ENCODE data around the gene PLAU.
"Not testable (repeated sequence)": the region's sequence is repeated elsewhere in the genome, so short reads cannot be mapped to it uniquely, and the experiment has no call there.

PLAU gene

GRCh38 chr10:73956476-73957359, 45.8 kb downstream of the PLAU start:
- DNase-seq: peak; percentile 61

DNA sequence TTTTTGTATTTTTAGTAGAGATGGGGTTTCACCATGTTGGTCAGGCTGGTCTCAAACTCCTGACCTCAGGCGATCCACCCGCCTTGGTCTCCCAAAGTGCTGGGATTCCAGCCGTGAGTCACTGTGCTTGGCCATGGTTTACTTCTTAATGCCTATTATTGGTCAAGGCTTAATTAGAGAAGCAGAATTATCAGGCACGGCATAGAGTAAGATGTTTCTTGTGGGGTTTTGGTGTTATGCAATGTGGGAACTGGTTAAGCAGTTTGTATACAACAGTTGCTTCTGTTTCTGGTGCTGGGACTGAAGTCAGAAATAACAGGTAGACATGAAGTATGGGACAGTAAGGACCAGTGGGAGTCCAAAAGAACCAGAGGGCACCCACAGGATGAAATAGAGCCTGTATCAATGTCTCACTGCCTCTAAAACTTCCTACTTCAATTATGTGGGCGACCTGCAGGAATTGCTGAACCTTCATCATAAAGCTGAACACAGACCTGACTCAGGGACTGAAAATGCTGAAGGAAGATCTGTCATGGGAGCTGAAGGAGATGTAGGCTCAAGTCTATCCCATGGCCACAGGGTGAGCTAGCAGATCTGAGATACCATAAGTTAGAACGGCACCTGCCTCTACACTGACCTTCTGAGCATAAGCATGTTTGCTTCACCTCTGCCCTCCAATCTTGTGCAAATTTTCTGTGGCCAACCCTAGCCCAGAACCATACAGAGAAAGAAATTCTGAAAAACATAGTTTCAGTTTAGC, 48.7 kb downstream of the PLAU start:
- DNase-seq: no peak

- DNase-seq: no peak
Observed at GRCh38 chr10:73962386-73962785, 51.5 kb downstream of the PLAU start.

- DNase-seq: not testable (repeated sequence)
Observed at GRCh38 chr10:73963533-73963932, 52.6 kb downstream of the PLAU start.

DNA sequence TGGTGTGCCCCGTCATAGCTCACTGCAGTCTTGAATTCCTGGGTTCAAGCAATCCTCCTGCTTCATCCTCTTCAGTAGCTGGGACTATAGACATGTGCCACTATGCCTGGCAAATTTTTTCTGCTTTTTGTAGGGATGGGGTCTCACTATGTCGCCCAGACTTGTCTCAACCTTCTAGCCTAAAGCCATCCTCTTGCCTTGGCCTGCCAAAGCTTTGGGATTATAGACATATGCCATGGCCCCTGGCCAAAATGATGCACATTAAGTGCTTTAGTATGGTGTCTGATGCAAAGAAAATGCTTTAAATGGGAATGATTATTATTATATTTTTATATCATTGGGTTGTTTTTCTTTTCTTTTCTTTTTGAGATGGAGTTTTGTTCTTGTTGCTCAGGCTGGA, 53.8 kb downstream of the PLAU start:
- no peak for DNase-seq

GRCh38 chr10:73965267-73965889, 54.4 kb downstream of the PLAU start:
- DNase-seq: not testable (repeated sequence)

DNA sequence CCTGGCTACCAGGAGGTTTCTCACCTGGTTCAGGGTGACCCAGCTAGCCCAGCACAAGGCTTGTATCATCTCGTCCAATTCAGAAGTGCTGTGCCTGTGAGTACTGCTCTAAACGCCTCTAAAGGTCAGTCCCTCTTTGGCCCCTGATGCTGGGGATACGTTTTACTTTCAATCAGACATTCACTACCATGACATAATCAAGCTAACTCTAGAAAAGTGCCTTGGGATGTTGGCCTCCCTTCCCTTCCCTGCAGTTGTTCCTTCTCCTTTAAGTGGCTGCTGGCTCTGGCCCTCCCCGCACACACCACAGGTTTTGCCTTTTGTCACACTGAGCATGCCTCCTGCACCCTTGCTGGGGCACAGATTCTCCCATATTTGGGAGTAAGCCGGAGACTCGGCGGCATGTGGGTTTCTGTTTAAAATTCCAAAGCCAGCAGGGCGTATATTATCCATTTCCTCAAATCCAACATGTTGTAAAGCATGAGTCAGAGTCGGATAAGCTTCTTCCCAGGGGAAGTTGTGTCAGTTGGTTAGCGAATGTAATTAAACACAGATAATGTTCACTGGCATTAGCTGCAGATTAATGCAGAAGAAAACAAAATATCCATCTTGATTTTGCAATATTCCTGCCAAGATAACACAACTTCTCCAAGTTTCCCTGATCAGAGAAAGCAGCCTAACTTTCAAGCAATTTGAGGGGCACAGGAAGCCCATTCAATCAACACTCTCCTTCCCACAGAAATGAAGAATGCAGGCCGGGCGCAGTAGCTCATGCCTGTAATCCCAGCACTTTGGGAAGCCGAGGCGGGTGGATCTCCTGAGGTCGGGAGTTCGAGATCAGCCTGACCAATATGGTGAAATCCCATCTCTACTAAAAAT, 55.2 kb downstream of the PLAU start:
- DNase-seq: peak; percentile 94

DNA sequence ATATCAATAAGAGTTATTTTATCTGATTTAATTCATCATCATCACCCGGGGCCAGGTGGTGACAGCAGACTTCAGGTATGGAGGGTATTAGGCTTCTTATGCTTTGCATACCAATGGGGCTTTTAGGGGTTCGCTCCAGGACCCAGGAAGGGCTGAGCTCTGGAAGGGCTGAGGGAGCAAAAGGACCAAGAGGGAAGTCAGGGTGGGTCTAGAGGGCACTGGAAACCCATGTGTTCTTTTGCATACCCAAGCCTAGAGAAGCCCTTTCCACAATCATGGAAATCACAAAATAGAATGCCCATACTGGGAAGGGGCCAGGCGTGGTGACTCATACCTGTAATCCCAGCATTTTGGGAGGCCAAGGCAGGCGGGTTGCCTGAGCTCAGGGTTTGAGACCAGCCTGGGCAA, 56.1 kb downstream of the PLAU start:
- DNase-seq: no peak

All from NCI-H226 (cell line).